Measurements from ENCODE around the gene IPO5.

The IPO5 gene

GRCh38 chr13:97953376-97953970 is at the start of gene IPO5:
Gene IPO5 (plus strand): TSS chr13:97953675. CDS start chr13:97976697, 23,022 bp downstream.
- Histone ChIP-seq H3K9me3 (ENCODE audit: control insufficient read depth, insufficient read depth, low read length) (no peaks in the 10 kb centered on the region), H3K9ac (ENCODE audit: low read depth, low read length) (no peak within 1 kb of the TSS), H3K27me3 (ENCODE audit: control insufficient read depth, insufficient read depth, low read length) (no peaks in the 10 kb centered on the region), H3K4me3 (ENCODE audit: low read depth, low read length) (no peak within 1 kb of the TSS), H3K4me1 (ENCODE audit: control insufficient read depth, insufficient read depth, low read length) (no peaks in the 10 kb centered on the region), H3K36me3 (ENCODE audit: control insufficient read depth, insufficient read depth, low read length) (no peaks in the 10 kb centered on the region)

- H3K9ac ChIP-seq (ENCODE audit: low read depth, low read length) = no peak overlapping the region
- no peak overlapping the region for H3K4me3 ChIP-seq (ENCODE audit: low read depth, low read length)
- no peaks in the 10 kb centered on the region for H3K4me1 ChIP-seq (ENCODE audit: control insufficient read depth, insufficient read depth, low read length)
- H3K9me3 ChIP-seq (ENCODE audit: control insufficient read depth, insufficient read depth, low read length) = no peaks in the 10 kb centered on the region
- no peaks in the 10 kb centered on the region for H3K36me3 ChIP-seq (ENCODE audit: control insufficient read depth, insufficient read depth, low read length)
- no peaks in the 10 kb centered on the region for H3K27me3 ChIP-seq (ENCODE audit: control insufficient read depth, insufficient read depth, low read length)
Observed at GRCh38 chr13:97904059-97904458, 49.4 kb upstream of the IPO5 start.

GRCh38 chr13:97905517-97905916 is 48.0 kb upstream of the IPO5 start:
- Histone ChIP-seq H3K27me3 (ENCODE audit: control insufficient read depth, insufficient read depth, low read length) (no peaks in the 10 kb centered on the region), H3K4me3 (ENCODE audit: low read depth, low read length) (no peak overlapping the region), H3K9me3 (ENCODE audit: control insufficient read depth, insufficient read depth, low read length) (no peaks in the 10 kb centered on the region), H3K36me3 (ENCODE audit: control insufficient read depth, insufficient read depth, low read length) (no peaks in the 10 kb centered on the region), H3K4me1 (ENCODE audit: control insufficient read depth, insufficient read depth, low read length) (no peaks in the 10 kb centered on the region), H3K9ac (ENCODE audit: low read depth, low read length) (no peak overlapping the region)

GRCh38 chr13:97911311-97912138 is 42.0 kb upstream of the IPO5 start:
- Histone ChIP-seq H3K27me3 (ENCODE audit: control insufficient read depth, insufficient read depth, low read length) (no peaks in the 10 kb centered on the region), H3K9me3 (ENCODE audit: control insufficient read depth, insufficient read depth, low read length) (no peaks in the 10 kb centered on the region), H3K9ac (ENCODE audit: low read depth, low read length) (no peak overlapping the region), H3K36me3 (ENCODE audit: control insufficient read depth, insufficient read depth, low read length) (no peaks in the 10 kb centered on the region), H3K4me3 (ENCODE audit: low read depth, low read length) (no peak overlapping the region), H3K4me1 (ENCODE audit: control insufficient read depth, insufficient read depth, low read length) (no peaks in the 10 kb centered on the region)

- H3K4me1 ChIP-seq (ENCODE audit: control insufficient read depth, insufficient read depth, low read length) = no peaks in the 10 kb centered on the region
- no peaks in the 10 kb centered on the region for H3K36me3 ChIP-seq (ENCODE audit: control insufficient read depth, insufficient read depth, low read length)
- H3K4me3 ChIP-seq (ENCODE audit: low read depth, low read length) = no peak overlapping the region
- H3K9ac ChIP-seq (ENCODE audit: low read depth, low read length) = no peak overlapping the region
- no peaks in the 10 kb centered on the region for H3K9me3 ChIP-seq (ENCODE audit: control insufficient read depth, insufficient read depth, low read length)
- no peaks in the 10 kb centered on the region for H3K27me3 ChIP-seq (ENCODE audit: control insufficient read depth, insufficient read depth, low read length)
Observed at GRCh38 chr13:97912139-97912535, 41.3 kb upstream of the IPO5 start.

- H3K4me3 ChIP-seq (ENCODE audit: low read depth, low read length) = no peak overlapping the region
- no peaks in the 10 kb centered on the region for H3K9me3 ChIP-seq (ENCODE audit: control insufficient read depth, insufficient read depth, low read length)
- no peak overlapping the region for H3K9ac ChIP-seq (ENCODE audit: low read depth, low read length)
- no peaks in the 10 kb centered on the region for H3K4me1 ChIP-seq (ENCODE audit: control insufficient read depth, insufficient read depth, low read length)
- H3K27me3 ChIP-seq (ENCODE audit: control insufficient read depth, insufficient read depth, low read length) = no peaks in the 10 kb centered on the region
- H3K36me3 ChIP-seq (ENCODE audit: control insufficient read depth, insufficient read depth, low read length) = no peaks in the 10 kb centered on the region
Observed at GRCh38 chr13:97913206-97913605, 40.3 kb upstream of the IPO5 start.

- H3K36me3 ChIP-seq (ENCODE audit: control insufficient read depth, insufficient read depth, low read length) = no peaks in the 10 kb centered on the region
- H3K4me1 ChIP-seq (ENCODE audit: control insufficient read depth, insufficient read depth, low read length) = no peaks in the 10 kb centered on the region
Observed at GRCh38 chr13:97914540-97914939, 38.9 kb upstream of the IPO5 start.

GRCh38 chr13:97921176-97921816 is 32.2 kb upstream of the IPO5 start:
- H3K4me3 ChIP-seq (ENCODE audit: low read depth, low read length) = no peak overlapping the region
- no peaks in the 10 kb centered on the region for H3K27me3 ChIP-seq (ENCODE audit: control insufficient read depth, insufficient read depth, low read length)
- H3K9ac ChIP-seq (ENCODE audit: low read depth, low read length) = no peak overlapping the region
- no peaks in the 10 kb centered on the region for H3K9me3 ChIP-seq (ENCODE audit: control insufficient read depth, insufficient read depth, low read length)
- no peaks in the 10 kb centered on the region for H3K36me3 ChIP-seq (ENCODE audit: control insufficient read depth, insufficient read depth, low read length)
- no peaks in the 10 kb centered on the region for H3K4me1 ChIP-seq (ENCODE audit: control insufficient read depth, insufficient read depth, low read length)

More at GRCh38 chr13:97914540-97914939, 38.9 kb upstream of the IPO5 start:
- H3K4me3 ChIP-seq (ENCODE audit: low read depth, low read length) = no peak overlapping the region
- H3K9ac ChIP-seq (ENCODE audit: low read depth, low read length) = no peak overlapping the region
- H3K9me3 ChIP-seq (ENCODE audit: control insufficient read depth, insufficient read depth, low read length) = no peaks in the 10 kb centered on the region
- H3K27me3 ChIP-seq (ENCODE audit: control insufficient read depth, insufficient read depth, low read length) = no peaks in the 10 kb centered on the region

GRCh38 chr13:97928301-97928700 is 25.2 kb upstream of the IPO5 start:
- H3K4me3 ChIP-seq (ENCODE audit: low read depth, low read length) = no peak overlapping the region
- no peaks in the 10 kb centered on the region for H3K36me3 ChIP-seq (ENCODE audit: control insufficient read depth, insufficient read depth, low read length)
- H3K9ac ChIP-seq (ENCODE audit: low read depth, low read length) = no peak overlapping the region
- H3K4me1 ChIP-seq (ENCODE audit: control insufficient read depth, insufficient read depth, low read length) = no peaks in the 10 kb centered on the region
- no peaks in the 10 kb centered on the region for H3K27me3 ChIP-seq (ENCODE audit: control insufficient read depth, insufficient read depth, low read length)
- H3K9me3 ChIP-seq (ENCODE audit: control insufficient read depth, insufficient read depth, low read length) = no peaks in the 10 kb centered on the region

- no peaks in the 10 kb centered on the region for H3K9me3 ChIP-seq (ENCODE audit: control insufficient read depth, insufficient read depth, low read length)
- H3K4me3 ChIP-seq (ENCODE audit: low read depth, low read length) = no peak overlapping the region
- H3K9ac ChIP-seq (ENCODE audit: low read depth, low read length) = no peak overlapping the region
- H3K4me1 ChIP-seq (ENCODE audit: control insufficient read depth, insufficient read depth, low read length) = peaks cover 6% of the 10 kb centered on the region
- no peaks in the 10 kb centered on the region for H3K27me3 ChIP-seq (ENCODE audit: control insufficient read depth, insufficient read depth, low read length)
- no peaks in the 10 kb centered on the region for H3K36me3 ChIP-seq (ENCODE audit: control insufficient read depth, insufficient read depth, low read length)
Observed at GRCh38 chr13:97932036-97932435, 21.4 kb upstream of the IPO5 start.

GRCh38 chr13:97932647-97933046 is 20.8 kb upstream of the IPO5 start:
- no peak overlapping the region for H3K9ac ChIP-seq (ENCODE audit: low read depth, low read length)

GRCh38 chr13:97933776-97934175 is 19.7 kb upstream of the IPO5 start:
- Histone ChIP-seq H3K27me3 (ENCODE audit: control insufficient read depth, insufficient read depth, low read length) (no peaks in the 10 kb centered on the region), H3K4me1 (ENCODE audit: control insufficient read depth, insufficient read depth, low read length) (peaks cover 6% of the 10 kb centered on the region), H3K9me3 (ENCODE audit: control insufficient read depth, insufficient read depth, low read length) (no peaks in the 10 kb centered on the region), H3K9ac (ENCODE audit: low read depth, low read length) (no peak overlapping the region), H3K4me3 (ENCODE audit: low read depth, low read length) (no peak overlapping the region), H3K36me3 (ENCODE audit: control insufficient read depth, insufficient read depth, low read length) (no peaks in the 10 kb centered on the region)

More at GRCh38 chr13:97932647-97933046, 20.8 kb upstream of the IPO5 start:
- Histone ChIP-seq H3K27me3 (ENCODE audit: control insufficient read depth, insufficient read depth, low read length) (no peaks in the 10 kb centered on the region), H3K4me1 (ENCODE audit: control insufficient read depth, insufficient read depth, low read length) (peaks cover 6% of the 10 kb centered on the region), H3K4me3 (ENCODE audit: low read depth, low read length) (no peak overlapping the region), H3K36me3 (ENCODE audit: control insufficient read depth, insufficient read depth, low read length) (no peaks in the 10 kb centered on the region), H3K9me3 (ENCODE audit: control insufficient read depth, insufficient read depth, low read length) (no peaks in the 10 kb centered on the region)
